ENCODE results near the gene CCDC175. TPM values are rescaled to one million over a fixed set of nuclear protein-coding genes. Genes with fewer than 3 reads are reported as not detected.

CCDC175 gene
- total and polyA plus RNA-seq, 10 of the 15 experiments (the other 5 are each of a cell fraction or from before 2014, with no cell fraction given), result not detected

DNA sequence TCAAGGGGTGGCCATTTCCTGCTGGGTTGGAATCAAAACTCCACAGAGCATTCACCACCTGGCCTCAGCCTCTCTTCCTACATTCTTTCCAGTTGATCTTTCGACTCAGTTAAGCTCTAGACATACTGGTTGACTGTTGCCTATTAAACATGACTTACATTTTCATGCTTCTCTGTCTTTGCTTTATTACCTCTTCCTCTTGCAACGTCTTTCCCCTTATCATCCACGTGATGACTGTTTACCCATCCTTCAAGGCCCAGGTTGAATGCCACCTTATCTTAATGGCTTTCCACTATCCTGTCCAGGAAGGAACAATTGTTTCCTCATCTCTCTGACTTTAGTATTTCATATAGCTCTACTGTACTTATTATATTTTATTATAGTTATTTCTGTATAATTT is 24.4 kb upstream of the CCDC175 start:
- H3K36me3 ChIP-seq (ENCODE audit: control insufficient read depth in 2 of 2, insufficient read depth in 2 of 2, low read length in 1 of 2), result no peaks in the 10 kb centered on the region
- ATAC-seq, result no peak
- H4K20me1 ChIP-seq (ENCODE audit: control insufficient read depth, insufficient read depth), result no peaks in the 10 kb centered on the region
- DNase-seq (ENCODE audit: low read depth, low spot score), result no peak
- in situ Hi-C loops (cut with MboI), result no loop called here
- no TSS peak for BruUV-seq (replicated peaks)
- ChIA-PET RAD21 (ENCODE audit: unreplicated experiment) (no interaction called here), POLR2A (no interaction called here), SMC1A (ENCODE audit: uncharacterized antibody, unreplicated experiment) (interaction anchor here (1.2 kb wide), 1 partner anchor 32 kb away, joined by 3 read pairs; no protein-coding TSS in a partner anchor), CTCF (interaction anchor here (2.3 kb wide), 1 partner anchor 25 kb away, joined by 10 read pairs; the partner anchor contains the start of gene CCDC175)
- H3K27ac ChIP-seq (ENCODE audit: control insufficient read depth, insufficient read depth), result no peak overlapping the region
- H3K4me2 ChIP-seq (ENCODE audit: control insufficient read depth, insufficient read depth), result no peak overlapping the region
- WGBS (ENCODE audit: insufficient coverage, insufficient replicate concordance, low lambda C conversion rate, missing lambda C conversion rate), result 8% methylated on average over 3 of the region's 3 CpGs
- H3K9me3 ChIP-seq (replicated peaks; ENCODE audit: control insufficient read depth, insufficient read depth, low read length), result no peaks in the 10 kb centered on the region
- intact Hi-C loops (cut with micrococcal nuclease; ENCODE audit: unreplicated experiment), result no loop called here
- H3K4me1 ChIP-seq (ENCODE audit: control insufficient read depth, insufficient read depth, low read length), result no peaks in the 10 kb centered on the region
- H3K4me3 ChIP-seq, result no peak overlapping the region
- no peaks in the 10 kb centered on the region for H3K79me2 ChIP-seq (ENCODE audit: control insufficient read depth, insufficient read depth, low read length)
- H3K9ac ChIP-seq (ENCODE audit: control insufficient read depth, insufficient read depth, low read length), result no peak overlapping the region
- no peak overlapping the region for H2AFZ ChIP-seq (ENCODE audit: control insufficient read depth, low read depth, low read length)
- no peak for FAIRE-seq
- TF ChIP-seq POLR2A (IDR thresholded peaks at IDR 0.05; ENCODE audit: low read depth, low read length) (no peak), ZNF217 (IDR thresholded peaks at IDR 0.05) (no peak), HDGF (IDR thresholded peaks at IDR 0.05) (no peak), EZH2 (IDR thresholded peaks at IDR 0.05; ENCODE audit: borderline replicate concordance, control insufficient read depth, low read depth, low read length) (no peak), IRF4 (IDR thresholded peaks at IDR 0.05; ENCODE audit: low read depth, low read length) (no peak)
- TF ChIP-seq, protein P1, sequence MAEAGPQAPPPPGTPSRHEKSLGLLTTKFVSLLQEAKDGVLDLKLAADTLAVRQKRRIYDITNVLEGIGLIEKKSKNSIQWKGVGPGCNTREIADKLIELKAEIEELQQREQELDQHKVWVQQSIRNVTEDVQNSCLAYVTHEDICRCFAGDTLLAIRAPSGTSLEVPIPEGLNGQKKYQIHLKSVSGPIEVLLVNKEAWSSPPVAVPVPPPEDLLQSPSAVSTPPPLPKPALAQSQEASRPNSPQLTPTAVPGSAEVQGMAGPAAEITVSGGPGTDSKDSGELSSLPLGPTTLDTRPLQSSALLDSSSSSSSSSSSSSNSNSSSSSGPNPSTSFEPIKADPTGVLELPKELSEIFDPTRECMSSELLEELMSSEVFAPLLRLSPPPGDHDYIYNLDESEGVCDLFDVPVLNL (IDR thresholded peaks at IDR 0.05; ENCODE audit: low read depth, low read length), result no peak
- H3K27me3 ChIP-seq (replicated peaks in 1 of 2; ENCODE audit: control insufficient read depth in 2 of 2, insufficient read depth in 2 of 2, low read length in 1 of 2), result no peaks in the 10 kb centered on the region; a peak in 2 of 4 replicates

DNA sequence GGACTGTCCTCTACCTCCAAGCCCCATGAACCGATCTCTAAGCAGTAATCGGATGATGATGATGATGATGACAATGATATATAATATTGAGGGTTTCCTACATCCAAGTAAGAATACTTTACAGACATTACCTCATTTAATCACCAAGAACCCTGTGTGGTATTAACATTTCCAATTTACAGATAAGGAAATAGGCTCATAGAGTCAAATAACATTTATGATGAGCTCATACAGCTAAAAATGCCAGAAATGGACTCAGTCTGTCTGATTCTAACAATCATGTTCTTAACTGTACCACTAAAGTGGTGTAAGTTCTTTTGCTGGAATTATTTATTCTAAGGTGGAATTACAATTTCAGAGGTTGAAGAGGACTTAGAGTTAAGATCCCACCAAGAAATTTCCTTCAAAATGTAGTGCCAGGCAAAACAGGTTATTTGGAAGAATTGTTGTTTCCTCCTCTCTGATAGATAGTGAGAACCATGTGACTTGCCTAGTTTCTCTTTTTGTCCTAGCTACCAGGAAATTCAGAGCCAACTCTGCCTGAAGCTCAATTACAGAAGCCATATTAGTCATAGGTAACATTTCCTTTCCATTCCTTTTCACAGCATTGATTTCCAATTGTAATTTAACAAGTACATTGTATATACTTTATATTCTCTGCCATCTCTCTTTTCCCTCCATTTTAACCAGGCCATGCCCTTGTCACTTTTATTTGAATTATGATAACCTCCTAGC is 23.8 kb upstream of the CCDC175 start:
- RAD21 ChIA-PET (ENCODE audit: unreplicated experiment), result no interaction called here
- no TSS peak for BruUV-seq (replicated peaks)
- TF ChIP-seq, protein P2, sequence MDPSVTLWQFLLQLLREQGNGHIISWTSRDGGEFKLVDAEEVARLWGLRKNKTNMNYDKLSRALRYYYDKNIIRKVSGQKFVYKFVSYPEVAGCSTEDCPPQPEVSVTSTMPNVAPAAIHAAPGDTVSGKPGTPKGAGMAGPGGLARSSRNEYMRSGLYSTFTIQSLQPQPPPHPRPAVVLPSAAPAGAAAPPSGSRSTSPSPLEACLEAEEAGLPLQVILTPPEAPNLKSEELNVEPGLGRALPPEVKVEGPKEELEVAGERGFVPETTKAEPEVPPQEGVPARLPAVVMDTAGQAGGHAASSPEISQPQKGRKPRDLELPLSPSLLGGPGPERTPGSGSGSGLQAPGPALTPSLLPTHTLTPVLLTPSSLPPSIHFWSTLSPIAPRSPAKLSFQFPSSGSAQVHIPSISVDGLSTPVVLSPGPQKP (IDR thresholded peaks at IDR 0.05; ENCODE audit: low read depth, low read length), result no peak
- TF ChIP-seq ESRRA (IDR thresholded peaks at IDR 0.05; ENCODE audit: low read length) (no peak), SREBF2 (IDR thresholded peaks at IDR 0.05; ENCODE audit: low read length) (no peak), RB1 (IDR thresholded peaks at IDR 0.05; ENCODE audit: borderline replicate concordance) (no peak), POLR2AphosphoS5 (IDR thresholded peaks at IDR 0.05; ENCODE audit: low read length) (no peak)
- TF ChIP-seq, protein P3, sequence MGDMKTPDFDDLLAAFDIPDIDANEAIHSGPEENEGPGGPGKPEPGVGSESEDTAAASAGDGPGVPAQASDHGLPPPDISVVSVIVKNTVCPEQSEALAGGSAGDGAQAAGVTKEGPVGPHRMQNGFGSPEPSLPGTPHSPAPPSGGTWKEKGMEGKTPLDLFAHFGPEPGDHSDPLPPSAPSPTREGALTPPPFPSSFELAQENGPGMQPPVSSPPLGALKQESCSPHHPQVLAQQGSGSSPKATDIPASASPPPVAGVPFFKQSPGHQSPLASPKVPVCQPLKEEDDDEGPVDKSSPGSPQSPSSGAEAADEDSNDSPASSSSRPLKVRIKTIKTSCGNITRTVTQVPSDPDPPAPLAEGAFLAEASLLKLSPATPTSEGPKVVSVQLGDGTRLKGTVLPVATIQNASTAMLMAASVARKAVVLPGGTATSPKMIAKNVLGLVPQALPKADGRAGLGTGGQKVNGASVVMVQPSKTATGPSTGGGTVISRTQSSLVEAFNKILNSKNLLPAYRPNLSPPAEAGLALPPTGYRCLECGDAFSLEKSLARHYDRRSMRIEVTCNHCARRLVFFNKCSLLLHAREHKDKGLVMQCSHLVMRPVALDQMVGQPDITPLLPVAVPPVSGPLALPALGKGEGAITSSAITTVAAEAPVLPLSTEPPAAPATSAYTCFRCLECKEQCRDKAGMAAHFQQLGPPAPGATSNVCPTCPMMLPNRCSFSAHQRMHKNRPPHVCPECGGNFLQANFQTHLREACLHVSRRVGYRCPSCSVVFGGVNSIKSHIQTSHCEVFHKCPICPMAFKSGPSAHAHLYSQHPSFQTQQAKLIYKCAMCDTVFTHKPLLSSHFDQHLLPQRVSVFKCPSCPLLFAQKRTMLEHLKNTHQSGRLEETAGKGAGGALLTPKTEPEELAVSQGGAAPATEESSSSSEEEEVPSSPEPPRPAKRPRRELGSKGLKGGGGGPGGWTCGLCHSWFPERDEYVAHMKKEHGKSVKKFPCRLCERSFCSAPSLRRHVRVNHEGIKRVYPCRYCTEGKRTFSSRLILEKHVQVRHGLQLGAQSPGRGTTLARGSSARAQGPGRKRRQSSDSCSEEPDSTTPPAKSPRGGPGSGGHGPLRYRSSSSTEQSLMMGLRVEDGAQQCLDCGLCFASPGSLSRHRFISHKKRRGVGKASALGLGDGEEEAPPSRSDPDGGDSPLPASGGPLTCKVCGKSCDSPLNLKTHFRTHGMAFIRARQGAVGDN (IDR thresholded peaks at IDR 0.05), result no peak

More for the DNA sequence above, 23.8 kb upstream of the CCDC175 start:
- Histone ChIP-seq H3K4me3 (no peak overlapping the region), H2AFZ (ENCODE audit: control insufficient read depth, low read depth, low read length) (no peak overlapping the region), H3K27ac (ENCODE audit: control insufficient read depth, insufficient read depth) (no peak overlapping the region), H3K36me3 (ENCODE audit: control insufficient read depth in 2 of 2, insufficient read depth in 2 of 2, low read length in 1 of 2) (no peaks in the 10 kb centered on the region), H3K4me1 (ENCODE audit: control insufficient read depth, insufficient read depth, low read length) (no peaks in the 10 kb centered on the region), H3K4me2 (ENCODE audit: control insufficient read depth, insufficient read depth) (no peak overlapping the region), H3K27me3 (replicated peaks in 1 of 2; ENCODE audit: control insufficient read depth in 2 of 2, insufficient read depth in 2 of 2, low read length in 1 of 2) (no peaks in the 10 kb centered on the region; a peak in 2 of 4 replicates), H3K9me3 (replicated peaks; ENCODE audit: control insufficient read depth, insufficient read depth, low read length) (no peaks in the 10 kb centered on the region), H3K9ac (ENCODE audit: control insufficient read depth, insufficient read depth, low read length) (no peak overlapping the region), H4K20me1 (ENCODE audit: control insufficient read depth, insufficient read depth) (no peaks in the 10 kb centered on the region), H3K79me2 (ENCODE audit: control insufficient read depth, insufficient read depth, low read length) (no peaks in the 10 kb centered on the region)
- ChIA-PET SMC1A (ENCODE audit: uncharacterized antibody, unreplicated experiment) (no interaction called here), POLR2A (no interaction called here), CTCF (interaction anchor here (1.5 to 2.3 kb wide), 2 partner anchors 24 to 93 kb away, joined by 4 to 10 read pairs; partner anchors contain the start of gene CCDC175)
- WGBS (ENCODE audit: insufficient coverage, insufficient replicate concordance, low lambda C conversion rate, missing lambda C conversion rate), result 25% methylated on average over 2 of the region's 2 CpGs
- ATAC-seq (no peak), DNase-seq (ENCODE audit: low read depth, low spot score) (no peak), FAIRE-seq (no peak)
- intact Hi-C loops (cut with micrococcal nuclease; ENCODE audit: unreplicated experiment), result no loop called here
- in situ Hi-C loops (cut with MboI), result no loop called here

All from GM12878 (cell line).